ENCODE measurements around the gene LEMD2. TPM values are rescaled to one million over a fixed set of nuclear protein-coding genes. Genes with fewer than 3 reads are reported as not detected.

The LEMD2 gene
- total RNA-seq, 5 donors from 2014 or later (not counting 1 experiment from before 2014, with no cell fraction given) = 115 to 125 (median 118) TPM

GRCh38 chr6:33750244-33750991 is 38.5 kb downstream of the LEMD2 start:
- no peaks in the 10 kb centered on the region for H3K36me3 ChIP-seq (ENCODE audit: control insufficient read depth in 2 of 2, extremely low read depth in 1 of 2, insufficient read depth in 1 of 2, low read length in 1 of 2)
- Mint-ChIP-seq H3K27me3 (peaks cover 8% of the 10 kb centered on the region in 2 donors), H3K36me3 (no peaks in the 10 kb centered on the region), H3K4me1 (peaks cover 0 to 9% (median 0%) of the 10 kb centered on the region in 3 donors), H3K27ac (no peak overlapping the region), H3K4me3 (no peak overlapping the region), H3K9me3 (no peaks in the 10 kb centered on the region)
- ChIA-PET POLR2A (no interaction called here), CTCF (no interaction called here)
- peaks cover 0 to 24% of the 10 kb centered on the region in 2 experiments for H3K27me3 ChIP-seq (replicated peaks in 1 of 2; ENCODE audit: control insufficient read depth in 2 of 2, extremely low read depth in 1 of 2, insufficient read depth in 2 of 2, low read length in 1 of 2)
- no peaks in the 10 kb centered on the region for H3K9me3 ChIP-seq
- ATAC-seq (replicated peaks in 1 of 4) = no peak
- WGBS (ENCODE audit: insufficient coverage) = 69% methylated on average over 7 of the region's 11 CpGs
- no peak overlapping the region for H3K4me3 ChIP-seq (ENCODE audit: control insufficient read depth in 1 of 2, extremely low read depth in 1 of 2, low read length in 1 of 2)
- H3K27ac ChIP-seq (ENCODE audit: low read length) = no peak overlapping the region
- no peaks in the 10 kb centered on the region for H3K4me1 ChIP-seq (ENCODE audit: control insufficient read depth in 1 of 2, extremely low read depth in 1 of 2, insufficient read depth in 2 of 2, low read length in 2 of 2)
- DNase-seq = no peak

- WGBS (ENCODE audit: insufficient coverage) = 42% methylated on average over 2 of the region's 7 CpGs
- H3K4me1 Mint-ChIP-seq = peaks cover 0 to 11% (median 0%) of the 10 kb centered on the region in 3 donors
- H3K9me3 Mint-ChIP-seq = no peaks in the 10 kb centered on the region
- Histone ChIP-seq H3K9me3 (no peaks in the 10 kb centered on the region), H3K4me3 (ENCODE audit: control insufficient read depth in 1 of 2, extremely low read depth in 1 of 2, low read length in 1 of 2) (no peak overlapping the region), H3K27me3 (replicated peaks in 1 of 2; ENCODE audit: control insufficient read depth in 2 of 2, extremely low read depth in 1 of 2, insufficient read depth in 2 of 2, low read length in 1 of 2) (peaks cover 0 to 25% of the 10 kb centered on the region in 2 experiments), H3K4me1 (ENCODE audit: control insufficient read depth in 1 of 2, extremely low read depth in 1 of 2, insufficient read depth in 2 of 2, low read length in 2 of 2) (peaks cover 0 to 2% of the 10 kb centered on the region in 2 experiments), H3K27ac (ENCODE audit: low read length) (no peak overlapping the region), H3K36me3 (ENCODE audit: control insufficient read depth in 2 of 2, extremely low read depth in 1 of 2, insufficient read depth in 1 of 2, low read length in 1 of 2) (no peaks in the 10 kb centered on the region)
- CTCF ChIA-PET = interaction anchor here in 1 of 2 donors (0.6 kb wide), 1 partner anchor 38 kb away, joined by 3 read pairs; the partner anchor contains the start of gene UQCC2
- peaks cover 8% of the 10 kb centered on the region in 2 donors for H3K27me3 Mint-ChIP-seq
- ATAC-seq (replicated peaks in 1 of 4) (no peak), DNase-seq (no peak)
- H3K36me3 Mint-ChIP-seq = no peaks in the 10 kb centered on the region
- no peak overlapping the region for H3K4me3 Mint-ChIP-seq
- H3K27ac Mint-ChIP-seq = no peak overlapping the region
- POLR2A ChIA-PET = no interaction called here
Observed at GRCh38 chr6:33749401-33749800, 39.5 kb downstream of the LEMD2 start.

- no peak for ATAC-seq (replicated peaks in 1 of 4)
- no CpG with 5 or more reads among the region's 4 CpGs for WGBS (ENCODE audit: insufficient coverage)
- Histone ChIP-seq H3K27ac (ENCODE audit: low read length) (no peak overlapping the region), H3K4me3 (ENCODE audit: control insufficient read depth in 1 of 2, extremely low read depth in 1 of 2, low read length in 1 of 2) (no peak overlapping the region), H3K4me1 (ENCODE audit: control insufficient read depth in 1 of 2, extremely low read depth in 1 of 2, insufficient read depth in 2 of 2, low read length in 2 of 2) (peaks cover 0 to 6% of the 10 kb centered on the region in 2 experiments), H3K9me3 (no peaks in the 10 kb centered on the region), H3K27me3 (replicated peaks in 1 of 2; ENCODE audit: control insufficient read depth in 2 of 2, extremely low read depth in 1 of 2, insufficient read depth in 2 of 2, low read length in 1 of 2) (peaks cover 0 to 29% of the 10 kb centered on the region in 2 experiments), H3K36me3 (ENCODE audit: control insufficient read depth in 2 of 2, extremely low read depth in 1 of 2, insufficient read depth in 1 of 2, low read length in 1 of 2) (no peaks in the 10 kb centered on the region)
- H3K4me3 Mint-ChIP-seq = no peak overlapping the region
- H3K36me3 Mint-ChIP-seq = no peaks in the 10 kb centered on the region
- ChIA-PET CTCF (no interaction called here), POLR2A (no interaction called here)
- peaks cover 8 to 10% of the 10 kb centered on the region in 2 donors for H3K27me3 Mint-ChIP-seq
- no peak for DNase-seq
- peaks cover 2 to 15% (median 3%) of the 10 kb centered on the region in 3 donors for H3K4me1 Mint-ChIP-seq
- no peaks in the 10 kb centered on the region for H3K9me3 Mint-ChIP-seq
- no peak overlapping the region for H3K27ac Mint-ChIP-seq
Observed at GRCh38 chr6:33748841-33749240, 40.1 kb downstream of the LEMD2 start.

GRCh38 chr6:33747823-33748222 is 41.1 kb downstream of the LEMD2 start:
- POLR2A ChIA-PET = no interaction called here
- peaks cover 10 to 18% of the 10 kb centered on the region in 2 donors for H3K27me3 Mint-ChIP-seq

GRCh38 chr6:33746651-33747100 is 42.3 kb downstream of the LEMD2 start, which contains the start of gene IP6K3:
TSS of gene IP6K3 (minus strand) at chr6:33746905. CDS start at chr6:33735476, 11,429 bp downstream.
- peaks cover 0 to 6% of the 10 kb centered on the region in 2 experiments for H3K4me1 ChIP-seq (ENCODE audit: control insufficient read depth in 1 of 2, extremely low read depth in 1 of 2, insufficient read depth in 2 of 2, low read length in 2 of 2)
- ChIA-PET POLR2A (no interaction called here), CTCF (interaction anchor here in 1 of 2 donors (0.6 kb wide), 1 partner anchor 235 kb away, joined by 4 read pairs; no protein-coding TSS in a partner anchor)
- 79% methylated on average over 9 of the region's 10 CpGs for WGBS (ENCODE audit: insufficient coverage)
- Mint-ChIP-seq H3K4me3 (no peak within 1 kb of the TSS), H3K9me3 (no peaks in the 10 kb centered on the region), H3K27ac (no peak within 1 kb of the TSS), H3K36me3 (no peaks in the 10 kb centered on the region), H3K27me3 (peaks cover 18 to 26% of the 10 kb centered on the region in 2 donors), H3K4me1 (peaks cover 2 to 15% (median 3%) of the 10 kb centered on the region in 3 donors)
- H3K27ac ChIP-seq (ENCODE audit: low read length) = no peak within 1 kb of the TSS
- peaks cover 0 to 45% of the 10 kb centered on the region in 2 experiments for H3K27me3 ChIP-seq (replicated peaks in 1 of 2; ENCODE audit: control insufficient read depth in 2 of 2, extremely low read depth in 1 of 2, insufficient read depth in 2 of 2, low read length in 1 of 2)
- H3K9me3 ChIP-seq = no peaks in the 10 kb centered on the region
- no peaks in the 10 kb centered on the region for H3K36me3 ChIP-seq (ENCODE audit: control insufficient read depth in 2 of 2, extremely low read depth in 1 of 2, insufficient read depth in 1 of 2, low read length in 1 of 2)
- ATAC-seq (replicated peaks in 1 of 4) = no peak
- no peak for DNase-seq
- no peak within 1 kb of the TSS for H3K4me3 ChIP-seq (ENCODE audit: control insufficient read depth in 1 of 2, extremely low read depth in 1 of 2, low read length in 1 of 2)

More at GRCh38 chr6:33747823-33748222, 41.1 kb downstream of the LEMD2 start:
- no peak for DNase-seq
- Mint-ChIP-seq H3K4me1 (peaks cover 2 to 15% (median 3%) of the 10 kb centered on the region in 3 donors), H3K9me3 (no peaks in the 10 kb centered on the region), H3K27ac (no peak overlapping the region), H3K4me3 (no peak overlapping the region), H3K36me3 (no peaks in the 10 kb centered on the region)
- CTCF ChIA-PET = no interaction called here
- ATAC-seq (replicated peaks in 1 of 4) = no peak
- peaks cover 0 to 35% of the 10 kb centered on the region in 2 experiments for H3K27me3 ChIP-seq (replicated peaks in 1 of 2; ENCODE audit: control insufficient read depth in 2 of 2, extremely low read depth in 1 of 2, insufficient read depth in 2 of 2, low read length in 1 of 2)
- H3K4me1 ChIP-seq (ENCODE audit: control insufficient read depth in 1 of 2, extremely low read depth in 1 of 2, insufficient read depth in 2 of 2, low read length in 2 of 2) = peaks cover 0 to 6% of the 10 kb centered on the region in 2 experiments
- H3K9me3 ChIP-seq = no peaks in the 10 kb centered on the region
- WGBS (ENCODE audit: insufficient coverage) = 72% methylated on average over 5 of the region's 5 CpGs
- no peak overlapping the region for H3K27ac ChIP-seq (ENCODE audit: low read length)
- H3K4me3 ChIP-seq (ENCODE audit: control insufficient read depth in 1 of 2, extremely low read depth in 1 of 2, low read length in 1 of 2) = no peak overlapping the region
- H3K36me3 ChIP-seq (ENCODE audit: control insufficient read depth in 2 of 2, extremely low read depth in 1 of 2, insufficient read depth in 1 of 2, low read length in 1 of 2) = no peaks in the 10 kb centered on the region

GRCh38 chr6:33746036-33746600 is 42.8 kb downstream of the LEMD2 start:
- ChIA-PET CTCF (interaction anchor here in 1 of 2 donors (0.6 kb wide), 1 partner anchor 234 kb away, joined by 4 read pairs; no protein-coding TSS in a partner anchor), POLR2A (no interaction called here)
- Mint-ChIP-seq H3K36me3 (no peaks in the 10 kb centered on the region), H3K27ac (no peak overlapping the region), H3K4me1 (peaks cover 2 to 15% (median 3%) of the 10 kb centered on the region in 3 donors), H3K4me3 (no peak overlapping the region), H3K9me3 (no peaks in the 10 kb centered on the region), H3K27me3 (peaks cover 18 to 26% of the 10 kb centered on the region in 2 donors)
- H3K27me3 ChIP-seq (replicated peaks in 1 of 2; ENCODE audit: control insufficient read depth in 2 of 2, extremely low read depth in 1 of 2, insufficient read depth in 2 of 2, low read length in 1 of 2) = peaks cover 0 to 43% of the 10 kb centered on the region in 2 experiments
- no peaks in the 10 kb centered on the region for H3K9me3 ChIP-seq
- H3K36me3 ChIP-seq (ENCODE audit: control insufficient read depth in 2 of 2, extremely low read depth in 1 of 2, insufficient read depth in 1 of 2, low read length in 1 of 2) = no peaks in the 10 kb centered on the region
- WGBS (ENCODE audit: insufficient coverage) = 66% methylated on average over 7 of the region's 14 CpGs
- peaks cover 0 to 6% of the 10 kb centered on the region in 2 experiments for H3K4me1 ChIP-seq (ENCODE audit: control insufficient read depth in 1 of 2, extremely low read depth in 1 of 2, insufficient read depth in 2 of 2, low read length in 2 of 2)
- ATAC-seq (replicated peaks in 1 of 4) (no peak), DNase-seq (no peak)
- H3K27ac ChIP-seq (ENCODE audit: low read length) = no peak overlapping the region
- no peak overlapping the region for H3K4me3 ChIP-seq (ENCODE audit: control insufficient read depth in 1 of 2, extremely low read depth in 1 of 2, low read length in 1 of 2)

Data from T-cell (primary cell).